Loucy (cell line): ENCODE results near the gene CRACR2A.

Experiments
- EZH2phosphoT487 ChIP-seq: fragments of 200-600 bp; IDR thresholded peaks from 2 replicates; pipeline ENCODE4 v1.6.1; 2018; ENCODE audit warnings: antibody characterized with exemption, mild to moderate bottlenecking, moderate library complexity, borderline replicate concordance
- TF ChIP-seq, protein P1 (sequence below): fragments of 200-600 bp; sonication (generic); conservative IDR thresholded peaks from 2 replicates; pipeline ENCODE4 v1.5.1; 2014; ENCODE audit warnings: mild to moderate bottlenecking, antibody characterized with exemption, low read length

DNA sequence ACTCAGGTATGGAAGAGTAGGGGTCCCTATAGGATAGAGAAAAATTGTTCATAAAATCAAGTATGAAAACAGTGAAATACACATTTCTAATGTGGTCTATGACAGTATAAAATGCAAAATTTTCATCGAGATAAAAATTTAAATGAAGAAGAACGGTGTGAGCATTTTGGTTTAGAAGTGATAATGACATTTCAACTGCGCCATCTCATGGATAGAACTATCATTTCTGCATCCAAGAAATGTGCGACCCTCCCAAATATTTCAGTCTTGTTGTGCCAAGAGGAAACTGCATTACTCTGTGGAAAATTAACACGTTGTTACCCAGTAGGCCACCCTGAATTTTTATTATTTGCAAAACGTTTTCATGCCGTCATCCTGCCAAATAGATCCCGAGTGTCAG, 108.8 kb downstream of the CRACR2A start:
- TF ChIP-seq, protein P1, sequence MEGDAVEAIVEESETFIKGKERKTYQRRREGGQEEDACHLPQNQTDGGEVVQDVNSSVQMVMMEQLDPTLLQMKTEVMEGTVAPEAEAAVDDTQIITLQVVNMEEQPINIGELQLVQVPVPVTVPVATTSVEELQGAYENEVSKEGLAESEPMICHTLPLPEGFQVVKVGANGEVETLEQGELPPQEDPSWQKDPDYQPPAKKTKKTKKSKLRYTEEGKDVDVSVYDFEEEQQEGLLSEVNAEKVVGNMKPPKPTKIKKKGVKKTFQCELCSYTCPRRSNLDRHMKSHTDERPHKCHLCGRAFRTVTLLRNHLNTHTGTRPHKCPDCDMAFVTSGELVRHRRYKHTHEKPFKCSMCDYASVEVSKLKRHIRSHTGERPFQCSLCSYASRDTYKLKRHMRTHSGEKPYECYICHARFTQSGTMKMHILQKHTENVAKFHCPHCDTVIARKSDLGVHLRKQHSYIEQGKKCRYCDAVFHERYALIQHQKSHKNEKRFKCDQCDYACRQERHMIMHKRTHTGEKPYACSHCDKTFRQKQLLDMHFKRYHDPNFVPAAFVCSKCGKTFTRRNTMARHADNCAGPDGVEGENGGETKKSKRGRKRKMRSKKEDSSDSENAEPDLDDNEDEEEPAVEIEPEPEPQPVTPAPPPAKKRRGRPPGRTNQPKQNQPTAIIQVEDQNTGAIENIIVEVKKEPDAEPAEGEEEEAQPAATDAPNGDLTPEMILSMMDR, result 0 out of 2 replicates have a peak, but pooled peaks have one; percentile 24
- TF ChIP-seq EZH2phosphoT487, result no peak
